Stimulated activated CD4-positive, alpha-beta T cell treated with anti-CD3 and anti-CD28 coated beads, TNF-alpha, amount 100 ng/mL, for 48 hours (primary cell): ENCODE results near the gene IQCH.
"Not testable (repeated sequence)": the region's sequence is repeated elsewhere in the genome, so short reads cannot be mapped to it uniquely, and the experiment has no call there.

ENCODE experiments used
- DNase-seq, 3 donors: peaks; one replicate each; pipeline ENCODE4 v3.0.0-alpha.2; 2020; ENCODE audit warnings: low read depth in 3 of 3

The IQCH gene

DNA sequence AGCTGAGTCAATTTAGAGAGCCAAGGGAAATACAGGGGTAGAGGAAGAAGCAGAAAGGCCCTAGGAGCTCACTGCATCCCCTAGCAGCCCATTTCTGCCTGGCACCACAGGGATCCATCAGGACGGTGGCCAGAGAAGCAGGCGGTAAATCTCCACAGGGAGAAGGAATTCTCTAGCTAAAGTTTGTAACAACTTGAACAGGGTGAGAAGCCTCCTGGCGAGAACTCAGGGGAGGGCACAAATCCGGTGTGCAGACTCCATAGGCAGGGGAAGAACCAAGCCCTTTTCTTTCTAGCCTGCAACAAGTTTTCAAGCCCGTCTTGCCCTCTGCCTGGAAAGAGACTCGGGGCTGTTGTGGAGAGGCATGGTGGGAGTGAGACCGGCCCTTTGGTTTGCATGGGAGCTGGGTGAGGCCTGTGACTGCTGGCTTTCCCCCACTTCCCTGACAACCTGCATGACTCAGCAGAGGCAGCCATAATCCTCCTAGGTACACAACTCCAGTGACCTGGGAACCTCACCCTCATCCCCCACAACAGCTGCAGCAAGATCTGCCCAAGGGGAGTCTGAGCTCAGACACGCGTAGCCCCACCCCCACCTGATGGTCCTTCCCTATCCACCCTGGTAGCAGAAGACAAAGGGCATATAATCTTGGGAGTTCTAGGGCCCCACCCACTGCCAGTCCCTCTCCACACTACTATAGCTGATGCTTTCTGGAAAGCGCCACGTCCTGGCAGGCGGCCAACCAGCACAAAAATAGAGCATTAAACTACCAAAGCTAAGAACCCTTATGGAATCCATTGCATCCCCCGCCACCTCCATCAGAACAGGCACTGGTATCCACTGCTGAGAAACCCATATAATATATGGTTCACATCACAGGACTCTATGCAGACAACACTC is 182.0 kb downstream of the IQCH start:
- not testable (repeated sequence) for DNase-seq

DNA sequence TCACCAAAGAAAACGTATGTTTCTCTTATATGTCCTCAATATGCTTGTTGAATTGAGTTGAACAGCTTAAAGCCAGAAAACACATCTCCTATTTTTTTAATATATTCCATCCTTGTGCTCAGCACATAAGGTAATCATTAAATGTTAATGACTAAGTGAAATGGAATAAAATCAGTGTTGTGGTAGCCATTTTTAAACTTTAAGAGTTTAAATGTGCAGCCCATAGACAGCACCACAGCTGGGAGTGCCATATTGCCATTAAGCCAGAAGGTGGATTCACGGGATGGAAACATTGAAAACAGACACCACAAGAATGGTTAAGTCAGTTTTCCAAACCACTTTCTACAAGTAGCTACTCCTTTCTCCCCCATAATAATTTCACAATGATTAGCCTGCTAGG is 189.5 kb downstream of the IQCH start:
- DNase-seq = no peak

DNA sequence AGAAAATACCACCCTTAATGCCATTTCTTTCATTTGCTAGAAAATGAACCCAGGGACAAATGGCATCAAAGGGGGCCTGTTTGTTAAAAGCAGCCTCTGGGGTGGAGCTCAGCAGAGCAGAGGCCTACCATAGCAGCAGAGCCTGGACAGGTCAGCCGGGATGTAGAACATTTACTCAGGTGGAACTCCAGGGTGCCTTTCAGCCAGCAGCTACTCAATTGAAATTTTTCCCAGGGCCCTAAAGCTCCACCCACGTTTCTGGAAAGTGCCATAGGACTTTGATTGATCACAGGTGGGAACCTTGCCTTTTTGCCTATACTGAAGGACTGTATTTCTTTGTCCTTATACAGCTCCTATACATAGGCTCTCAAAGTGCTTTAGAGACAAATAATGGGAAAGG is 191.9 kb downstream of the IQCH start:
- DNase-seq = no peak

DNA sequence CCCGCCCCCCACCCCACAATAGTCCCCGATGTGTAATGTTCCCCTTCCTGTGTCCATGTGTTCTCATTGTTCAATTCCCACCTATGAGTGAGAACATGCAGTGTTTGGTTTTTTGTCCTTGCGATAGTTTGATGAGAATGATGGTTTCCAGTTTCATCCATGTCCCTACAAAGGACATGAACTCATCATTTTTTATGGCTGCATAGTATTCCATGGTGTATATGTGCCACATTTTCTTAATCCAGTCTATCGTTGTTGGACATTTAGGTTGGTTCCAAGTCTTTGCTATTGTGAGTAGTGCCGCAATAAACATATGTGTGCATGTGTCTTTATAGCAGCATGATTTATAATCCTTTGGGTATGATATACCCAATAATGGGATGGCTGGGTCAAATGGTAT is 193.8 kb downstream of the IQCH start:
- not testable (repeated sequence) for DNase-seq

DNA sequence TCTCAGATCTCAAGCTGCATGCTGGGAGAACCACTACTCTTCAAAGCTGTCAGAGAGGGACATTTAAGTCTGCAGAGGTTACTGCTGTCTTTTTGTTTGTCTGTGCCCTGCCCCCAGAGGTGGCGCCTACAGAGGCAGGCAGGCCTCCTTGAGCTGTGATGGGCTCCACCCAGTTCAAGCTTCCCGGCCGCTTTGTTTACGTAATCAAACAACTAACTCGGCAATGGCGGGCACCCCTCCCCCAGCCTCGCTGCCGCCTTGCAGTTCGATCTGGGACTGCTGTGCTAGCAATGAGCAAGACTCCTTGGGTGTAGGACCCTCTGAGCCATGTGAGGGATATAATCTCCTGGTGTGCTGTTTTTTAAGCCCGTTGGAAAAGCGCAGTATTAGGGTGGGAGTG is 199.1 kb downstream of the IQCH start:
- DNase-seq = not testable (repeated sequence)

DNA sequence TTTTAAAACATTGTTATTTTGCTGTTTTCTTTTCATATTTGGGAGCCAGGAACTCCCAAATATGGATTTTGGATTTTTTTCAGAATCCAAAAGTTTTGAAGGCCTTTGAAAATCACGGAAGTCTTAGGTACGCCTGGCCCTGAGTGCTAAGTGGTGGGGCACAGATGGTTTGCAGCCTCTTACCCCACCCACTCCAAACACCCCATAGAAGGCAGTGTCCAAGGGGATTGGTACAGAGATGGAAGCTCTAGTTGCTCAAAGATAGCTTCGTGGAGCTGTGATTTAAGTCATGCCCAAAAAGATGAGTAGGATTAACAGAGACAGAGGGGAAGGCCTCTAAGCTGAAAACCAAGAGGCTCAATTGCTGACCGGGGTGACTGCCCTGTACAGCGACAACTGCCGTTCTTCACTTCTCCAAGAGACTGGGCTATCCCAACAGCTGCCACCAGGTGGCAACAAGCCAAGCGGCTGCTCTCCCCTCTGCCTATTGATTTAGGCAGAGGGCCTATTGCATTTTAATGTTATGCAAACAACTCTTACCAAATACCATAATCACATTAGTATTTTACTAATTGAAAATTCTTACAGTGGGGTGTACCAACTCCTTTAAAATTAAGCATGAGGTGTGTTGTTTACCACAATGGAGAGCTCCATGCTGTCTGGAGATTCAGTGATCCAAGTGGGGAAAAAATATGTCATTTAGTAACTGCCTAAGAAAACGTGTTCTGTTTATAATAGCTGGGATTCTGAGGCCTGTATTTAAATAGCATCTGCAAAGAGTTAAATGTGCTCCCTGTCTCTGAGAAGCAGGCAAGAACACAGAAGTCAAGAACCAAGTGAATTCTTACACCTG is 202.3 kb downstream of the IQCH start:
- DNase-seq = peak; percentile 58 to 85 (median 67)

DNA sequence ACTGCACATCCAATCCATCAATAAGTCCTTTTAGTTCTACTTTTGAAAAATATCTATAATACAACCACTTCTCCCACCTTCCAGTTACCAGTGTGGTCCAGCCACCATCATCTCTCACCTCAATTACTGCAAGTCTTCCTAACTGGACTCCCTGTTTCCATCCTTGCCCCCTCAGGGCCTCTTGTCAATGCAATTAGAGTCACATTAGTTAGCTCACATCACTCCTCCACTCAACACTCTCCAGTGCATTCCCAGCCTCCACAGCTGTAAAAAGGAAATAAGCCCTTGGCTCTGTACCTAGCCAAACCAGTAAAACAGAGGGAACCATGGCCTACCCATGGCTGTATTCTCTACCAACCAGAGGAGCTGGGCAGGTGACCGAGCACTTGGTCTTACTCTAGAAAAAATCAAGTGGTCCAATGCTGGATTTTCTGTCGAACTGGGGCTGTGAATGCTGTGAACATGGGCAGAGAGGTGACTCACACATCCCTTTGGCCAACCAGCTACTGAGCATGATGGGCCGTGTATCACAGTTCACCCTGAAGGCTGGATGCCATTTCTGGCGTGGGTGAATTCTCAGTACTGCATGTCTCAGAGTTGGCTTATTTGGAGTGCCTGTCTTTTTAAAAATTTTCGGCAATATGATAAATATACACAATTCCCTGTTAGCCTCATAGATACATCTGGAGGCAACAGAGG is 203.9 kb downstream of the IQCH start:
- no peak for DNase-seq

DNA sequence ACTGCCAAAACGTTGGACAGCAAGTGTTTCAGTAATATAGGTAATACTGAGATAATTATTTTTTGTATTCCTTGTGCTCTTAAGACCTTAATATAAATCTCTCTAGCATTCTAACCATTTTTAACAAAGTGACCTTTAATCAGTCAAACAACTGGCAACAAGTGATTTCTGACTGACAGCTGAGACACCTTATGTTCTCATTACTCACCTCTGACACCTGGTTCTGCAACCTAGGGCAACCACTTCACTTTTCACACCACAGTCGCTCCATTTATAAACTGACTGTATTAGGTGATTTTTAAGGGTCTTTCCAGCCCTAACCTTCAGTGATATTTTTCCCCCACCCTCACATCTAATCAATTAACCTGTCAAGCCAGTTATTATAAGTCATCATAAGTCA is 205.9 kb downstream of the IQCH start:
- no peak for DNase-seq

DNA sequence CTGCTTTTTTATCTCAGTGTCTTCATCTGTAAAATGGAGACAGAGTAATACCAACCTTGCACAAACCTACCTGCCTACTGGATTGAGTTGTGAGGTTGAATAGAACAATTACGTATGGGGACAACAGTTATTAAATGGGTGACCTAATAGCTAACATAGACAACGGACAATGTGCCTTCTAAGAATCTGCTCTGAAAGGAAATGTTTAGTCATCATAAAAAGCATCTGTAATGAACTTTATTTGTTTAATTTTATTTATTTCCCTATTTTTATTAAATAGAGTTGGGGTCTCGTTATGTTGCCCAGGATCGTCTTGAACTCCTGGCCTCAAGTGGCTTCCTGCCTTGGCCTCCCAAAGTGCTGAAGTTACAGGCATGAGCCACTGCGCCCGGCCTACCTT is 207.1 kb downstream of the IQCH start:
- DNase-seq = no peak

DNA sequence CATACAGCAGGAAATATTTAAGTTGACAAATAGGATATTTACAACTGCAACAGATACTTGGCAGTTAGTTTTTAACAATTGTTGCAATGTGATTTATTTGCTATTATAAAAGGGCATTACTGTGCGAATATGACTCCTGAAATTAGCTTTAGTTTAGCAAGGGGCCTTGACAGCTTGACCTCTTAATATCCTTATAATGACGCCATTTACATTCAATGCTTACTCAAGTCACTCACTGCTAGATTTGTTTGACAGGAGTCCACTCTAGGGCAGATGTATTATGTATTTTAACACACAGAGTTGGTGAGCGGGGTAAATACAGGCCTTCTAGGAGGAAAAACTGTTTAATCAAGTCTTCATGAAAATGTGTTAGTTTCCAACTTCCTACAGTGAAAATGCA is 208.3 kb downstream of the IQCH start:
- DNase-seq = no peak

DNA sequence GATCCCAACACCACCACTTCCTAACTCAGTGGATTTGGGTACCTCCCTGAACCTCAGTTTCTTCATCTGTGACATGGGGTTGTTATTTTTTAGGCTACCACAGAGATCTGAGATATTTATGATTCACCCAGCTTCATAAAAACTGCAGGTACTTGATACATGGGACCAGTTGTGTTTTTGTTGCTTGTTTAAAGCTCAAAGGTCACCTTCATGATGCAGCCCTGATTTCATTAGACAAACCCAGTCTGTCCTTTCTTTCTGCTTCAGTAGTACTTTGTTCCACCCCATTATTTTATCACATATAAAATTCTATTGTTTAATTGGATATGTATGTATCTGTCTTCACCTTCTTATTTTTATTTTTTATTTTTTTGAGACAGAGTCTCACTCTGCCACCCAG is 208.9 kb downstream of the IQCH start:
- no peak for DNase-seq

DNA sequence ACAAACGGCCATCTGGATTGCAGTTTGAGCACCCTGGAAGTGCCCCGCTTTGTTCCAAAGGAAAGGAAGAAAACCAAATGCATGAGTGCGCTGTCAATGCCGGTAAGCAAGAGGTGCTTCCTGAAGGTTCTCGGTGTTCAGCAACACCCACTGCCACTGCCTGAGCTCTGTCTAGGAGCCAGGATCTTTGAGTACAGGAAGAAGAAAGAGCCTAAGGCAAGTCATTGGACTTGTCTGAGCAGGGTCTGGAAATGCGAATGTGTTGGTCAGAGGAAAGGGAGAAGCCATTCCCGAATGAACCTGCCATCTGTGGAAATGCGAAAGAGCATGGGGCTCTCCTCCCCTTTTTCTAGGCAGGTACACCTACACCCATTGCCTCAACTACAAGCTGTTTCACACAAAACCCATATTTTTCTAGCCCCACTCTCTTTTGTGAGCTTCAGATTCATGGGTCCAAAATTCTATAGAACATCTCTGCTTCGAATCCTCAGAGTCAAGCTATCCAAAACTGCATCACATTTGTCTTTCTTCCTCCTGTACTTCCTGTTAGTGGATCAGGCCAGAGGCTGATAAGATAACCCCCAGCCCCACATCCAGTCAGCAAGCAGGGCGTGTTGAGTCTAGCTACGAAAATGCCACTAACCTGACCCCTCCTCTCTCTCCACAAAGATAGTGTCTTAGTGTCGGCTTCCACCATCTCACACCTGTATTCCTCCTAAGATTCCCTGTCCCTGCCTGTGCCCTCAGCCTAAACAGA is 210.8 kb downstream of the IQCH start:
- DNase-seq = no peak

DNA sequence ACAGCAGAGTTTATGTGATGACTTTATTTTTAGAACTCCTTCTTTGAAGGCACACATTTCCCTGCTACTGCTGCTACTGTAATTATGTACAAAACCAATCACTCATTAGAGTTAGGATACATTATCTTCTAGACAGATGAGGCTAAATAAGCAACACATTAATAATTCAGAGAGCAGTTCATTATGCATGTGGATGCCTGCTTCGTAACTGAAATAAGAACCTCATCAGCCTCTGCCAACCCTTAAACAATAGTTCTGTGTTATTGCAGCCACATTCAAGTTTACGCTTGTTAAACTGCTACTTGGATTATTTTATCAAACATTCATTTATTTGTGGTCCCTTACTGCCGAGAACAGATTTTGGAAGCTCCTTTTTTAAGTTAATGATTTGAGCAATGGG is 213.8 kb downstream of the IQCH start:
- no peak for DNase-seq

DNA sequence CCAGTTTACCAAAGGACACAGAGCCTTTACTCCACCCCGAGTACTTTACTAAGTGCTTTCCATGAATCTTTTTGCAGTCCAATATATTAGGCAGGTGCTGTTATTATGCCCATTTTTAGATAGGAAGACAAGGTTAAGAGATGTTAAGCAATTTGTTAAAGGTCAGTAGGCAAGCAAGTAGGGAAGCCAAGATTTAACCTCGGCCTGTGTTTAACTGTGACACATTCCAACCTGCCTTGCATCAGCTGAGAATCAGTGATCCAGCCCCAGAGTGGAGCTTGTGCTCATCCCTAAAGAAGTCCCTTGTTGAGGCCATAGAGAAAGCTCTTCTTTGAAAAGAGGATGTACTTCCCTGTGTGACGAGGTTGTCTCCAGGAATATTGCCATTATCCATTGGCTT is 215.1 kb downstream of the IQCH start:
- no peak for DNase-seq

DNA sequence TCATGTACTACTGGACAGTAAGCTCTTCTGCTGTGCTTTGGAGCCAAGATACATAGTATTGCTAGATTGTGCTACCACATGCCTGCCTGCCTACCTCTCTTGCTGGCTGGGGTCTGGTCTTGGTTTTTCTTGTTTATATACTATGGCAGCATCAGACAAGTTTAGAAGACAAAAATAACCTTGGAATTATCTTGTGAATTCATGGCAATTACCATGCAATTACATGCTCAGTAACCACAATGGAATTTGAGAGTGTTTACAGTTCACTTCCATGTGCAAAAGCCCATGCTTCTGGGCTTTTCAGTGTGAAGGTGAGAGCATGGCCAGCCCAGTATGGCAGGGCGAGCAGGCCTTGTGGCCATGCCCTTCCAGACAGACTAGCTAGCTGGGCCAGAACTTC is 218.4 kb downstream of the IQCH start:
- no peak for DNase-seq

DNA sequence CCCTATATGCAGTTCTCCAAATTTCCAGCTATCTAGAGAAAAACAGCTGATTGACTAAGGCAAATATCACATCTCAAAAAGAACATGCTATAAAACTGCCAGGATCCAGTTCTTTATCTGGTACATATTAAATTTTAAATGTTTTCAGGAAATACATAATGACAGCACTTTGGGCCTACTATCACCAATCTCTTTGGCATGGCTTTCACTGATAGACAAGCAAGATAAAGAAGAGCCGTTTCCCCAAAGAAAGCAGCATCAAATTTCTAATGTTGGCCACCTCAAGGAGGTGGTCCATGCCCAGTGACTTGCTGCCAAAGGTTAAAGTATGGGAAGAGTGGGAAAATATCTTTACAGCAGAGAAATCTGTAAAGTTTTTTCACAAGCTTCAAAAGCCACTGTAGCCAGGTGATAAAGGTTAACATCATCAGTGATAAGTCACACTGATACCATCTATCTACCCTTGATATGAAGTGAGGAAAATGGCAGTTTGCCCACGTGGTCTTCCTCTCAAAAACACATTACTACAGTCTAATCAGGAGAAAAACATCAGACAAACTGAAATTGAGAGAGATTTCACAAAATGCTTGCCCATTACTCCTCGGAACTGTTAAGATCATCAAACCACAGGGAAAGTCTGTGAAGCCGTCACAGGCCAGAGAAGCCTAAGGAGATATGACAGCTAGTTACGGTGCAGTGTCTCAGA is 220.0 kb downstream of the IQCH start:
- no peak for DNase-seq

DNA sequence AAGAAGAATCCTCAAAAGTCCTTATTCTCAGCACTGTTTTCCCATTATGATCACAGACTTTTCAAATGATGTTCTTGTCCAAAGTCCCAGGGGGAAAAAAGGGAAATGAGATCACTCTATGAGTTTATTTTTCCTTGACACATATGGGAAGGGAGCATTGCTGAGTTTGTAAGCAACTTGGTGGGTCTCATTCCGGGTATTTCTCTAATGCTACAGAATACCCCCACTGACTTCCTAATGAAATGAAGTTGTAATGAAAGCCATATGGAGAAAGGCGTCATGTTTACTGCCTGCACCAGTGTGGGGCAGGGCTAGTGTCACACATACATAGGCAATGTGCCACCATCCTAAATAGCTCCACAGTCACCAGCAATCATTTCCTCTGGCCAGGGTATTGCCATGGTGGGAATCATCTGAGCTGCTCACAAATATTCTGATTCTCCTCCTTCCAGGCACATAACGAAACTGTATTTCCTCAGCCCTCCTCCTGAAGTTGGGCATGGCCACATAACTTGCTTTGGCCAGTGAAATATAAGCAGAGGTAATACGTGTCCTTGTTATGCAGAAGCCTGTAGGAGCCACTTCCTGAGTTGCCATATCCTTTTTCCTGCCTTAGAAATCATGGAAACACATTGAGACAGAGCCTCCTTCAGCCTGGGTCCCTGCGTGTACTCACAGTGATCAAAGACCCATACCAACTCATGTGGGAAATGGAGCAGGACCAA is 225.4 kb downstream of the IQCH start:
- no peak for DNase-seq

DNA sequence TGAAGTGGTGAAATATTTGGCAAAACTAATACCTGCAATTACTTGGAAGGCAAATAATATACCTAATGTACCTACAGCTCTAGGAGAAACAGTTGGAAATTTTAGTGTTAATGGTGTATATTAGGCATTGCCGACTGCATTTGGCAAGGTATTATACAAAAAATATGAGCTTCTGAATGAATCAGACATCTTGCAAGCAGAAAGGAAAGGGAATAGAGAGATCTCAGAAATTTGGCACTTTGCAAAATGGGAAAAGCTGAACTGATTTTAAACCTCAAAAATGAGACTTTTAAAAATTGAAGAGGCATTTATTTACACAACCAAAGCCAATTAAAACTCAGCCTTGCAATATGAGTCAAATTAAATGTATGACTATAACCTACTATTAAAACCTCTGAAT is 226.2 kb downstream of the IQCH start:
- DNase-seq = no peak

DNA sequence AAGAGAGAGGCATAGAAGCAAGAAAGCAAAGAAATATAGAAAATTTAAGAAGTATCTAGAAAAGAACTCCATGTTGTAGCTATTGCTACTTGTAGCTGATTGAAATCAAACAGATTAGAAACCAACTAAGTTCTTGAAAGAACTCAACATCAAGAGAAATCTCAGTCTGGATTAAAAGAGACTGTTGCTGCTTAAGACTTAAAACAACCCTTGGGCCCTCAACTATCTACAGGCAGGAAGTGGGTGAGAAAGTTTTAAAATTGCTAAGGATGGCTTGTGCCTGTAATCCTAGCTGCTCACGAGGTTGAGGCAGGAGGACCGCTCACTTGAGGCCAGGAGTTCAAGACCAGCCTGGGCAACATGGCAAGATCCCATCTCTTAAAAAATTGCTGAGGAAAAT is 227.1 kb downstream of the IQCH start:
- DNase-seq = no peak

DNA sequence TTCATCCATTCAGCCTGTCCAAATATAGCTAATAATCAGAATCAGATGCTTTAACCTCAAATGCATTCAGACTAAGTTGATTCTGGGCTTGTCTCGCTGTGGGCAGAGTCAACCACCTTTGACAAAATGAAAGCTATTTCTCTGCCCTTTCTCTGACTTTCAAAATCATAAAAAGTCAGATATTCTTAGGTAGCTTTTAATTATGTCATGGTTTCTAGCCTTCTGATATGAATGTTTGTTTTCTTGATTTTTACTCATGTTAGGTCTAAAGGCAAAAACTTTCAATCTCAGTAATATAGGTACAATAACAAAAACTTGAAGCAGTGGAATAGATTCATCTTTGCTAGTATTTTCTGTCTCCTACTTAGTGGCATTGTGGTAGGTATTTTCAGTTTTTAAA is 241.0 kb downstream of the IQCH start:
- no peak for DNase-seq
